GM19395 (cell line): ENCODE measurements around the gene GOLGB1.

Experiments used
- ATAC-seq: cut with Tn5 transposase; IDR thresholded peaks from one replicate; pipeline ENCODE4 v1.9.1; 2021; ENCODE audit warnings: mild to moderate bottlenecking, moderate library complexity; ENCODE audit not compliant: unreplicated experiment

The GOLGB1 gene

GRCh38 chr3:121645054-121645453, 104.5 kb downstream of the GOLGB1 start:
- no peak for ATAC-seq

- ATAC-seq = no peak
Measured at GRCh38 chr3:121642601-121643314, 106.8 kb downstream of the GOLGB1 start.

- ATAC-seq = no peak
Measured at GRCh38 chr3:121641127-121641526, 108.4 kb downstream of the GOLGB1 start.

- no peak for ATAC-seq
Measured at GRCh38 chr3:121637922-121638321, 111.6 kb downstream of the GOLGB1 start.

DNA sequence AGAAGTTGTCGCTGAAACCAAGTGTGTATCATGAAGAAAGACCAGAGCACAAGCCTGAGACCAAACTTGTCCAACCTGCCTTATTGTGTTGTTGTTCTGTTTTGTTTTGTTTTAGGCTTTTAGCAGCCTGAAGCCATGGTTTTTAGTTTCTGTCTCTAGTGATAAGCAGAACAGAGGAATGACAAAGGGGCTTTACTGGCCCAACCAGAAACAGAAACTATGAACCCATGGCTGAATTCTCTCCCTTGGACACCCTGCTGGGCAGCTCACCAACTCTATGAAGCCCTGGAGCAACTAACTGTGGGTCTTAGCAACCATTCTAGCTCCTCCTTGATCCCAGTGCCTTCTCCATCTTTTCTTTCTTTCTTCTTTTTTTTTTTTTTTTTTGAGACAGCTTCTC, 119.2 kb downstream of the GOLGB1 start:
- ATAC-seq = no peak

DNA sequence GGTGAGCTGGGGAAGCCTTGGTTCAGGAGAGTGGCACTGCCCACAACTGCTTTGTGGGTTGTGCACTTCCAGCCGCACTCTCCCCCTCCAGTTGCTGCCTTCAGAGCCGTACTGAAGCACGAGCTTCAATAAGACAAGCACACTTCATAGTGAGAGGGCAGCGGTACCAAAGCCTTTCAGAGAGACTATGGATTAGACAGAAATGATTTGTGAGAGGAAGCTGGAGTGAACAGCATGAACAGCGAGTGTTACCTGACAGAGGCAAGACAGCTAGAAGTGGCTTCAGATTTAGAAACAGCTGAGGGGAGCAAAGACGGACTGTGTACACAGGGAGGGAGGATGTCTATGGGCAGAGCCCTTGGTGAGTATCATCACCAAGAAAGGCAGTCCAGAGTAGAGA, 119.9 kb downstream of the GOLGB1 start:
- no peak for ATAC-seq

- ATAC-seq = no peak
Measured at GRCh38 chr3:121627622-121628021, 121.9 kb downstream of the GOLGB1 start.

DNA sequence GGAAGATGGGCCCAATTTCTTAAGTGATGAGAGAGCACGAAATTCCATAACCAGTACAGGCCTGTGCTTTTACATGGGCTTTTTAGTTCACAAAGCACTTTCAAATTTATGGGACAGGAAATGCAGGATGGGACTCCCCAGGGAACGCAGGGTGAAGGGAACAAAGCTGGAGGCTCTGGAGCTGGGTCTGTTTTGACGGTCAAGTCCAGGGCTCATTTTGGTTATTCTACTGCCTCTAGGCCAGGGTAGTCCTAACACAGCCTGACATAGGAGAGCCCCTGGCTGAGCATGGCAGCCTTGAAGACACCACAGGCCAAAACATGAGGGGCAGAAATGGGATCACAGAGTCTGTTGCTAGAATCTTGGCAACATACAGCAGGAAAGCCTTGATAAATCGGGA, 122.3 kb downstream of the GOLGB1 start:
- ATAC-seq = no peak

DNA sequence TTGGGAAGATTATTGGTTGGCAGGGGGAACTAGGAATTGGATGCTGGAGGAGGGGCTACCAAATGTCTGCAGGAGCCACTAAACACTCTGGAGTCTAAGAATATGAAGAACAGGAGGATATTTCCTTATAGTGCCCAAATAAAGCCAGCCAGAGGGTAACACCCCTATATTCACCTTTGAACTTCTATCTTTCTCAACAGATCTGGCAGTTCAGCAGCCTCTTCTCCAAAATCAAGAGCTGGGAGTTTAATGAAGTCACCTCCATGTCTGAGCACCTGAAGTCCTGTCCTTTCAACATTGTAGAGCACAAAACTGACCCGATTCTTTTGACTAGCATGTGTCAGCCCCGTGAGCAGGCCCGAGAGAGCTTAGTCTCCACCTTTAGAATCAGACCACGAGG, 123.0 kb downstream of the GOLGB1 start:
- no peak for ATAC-seq

DNA sequence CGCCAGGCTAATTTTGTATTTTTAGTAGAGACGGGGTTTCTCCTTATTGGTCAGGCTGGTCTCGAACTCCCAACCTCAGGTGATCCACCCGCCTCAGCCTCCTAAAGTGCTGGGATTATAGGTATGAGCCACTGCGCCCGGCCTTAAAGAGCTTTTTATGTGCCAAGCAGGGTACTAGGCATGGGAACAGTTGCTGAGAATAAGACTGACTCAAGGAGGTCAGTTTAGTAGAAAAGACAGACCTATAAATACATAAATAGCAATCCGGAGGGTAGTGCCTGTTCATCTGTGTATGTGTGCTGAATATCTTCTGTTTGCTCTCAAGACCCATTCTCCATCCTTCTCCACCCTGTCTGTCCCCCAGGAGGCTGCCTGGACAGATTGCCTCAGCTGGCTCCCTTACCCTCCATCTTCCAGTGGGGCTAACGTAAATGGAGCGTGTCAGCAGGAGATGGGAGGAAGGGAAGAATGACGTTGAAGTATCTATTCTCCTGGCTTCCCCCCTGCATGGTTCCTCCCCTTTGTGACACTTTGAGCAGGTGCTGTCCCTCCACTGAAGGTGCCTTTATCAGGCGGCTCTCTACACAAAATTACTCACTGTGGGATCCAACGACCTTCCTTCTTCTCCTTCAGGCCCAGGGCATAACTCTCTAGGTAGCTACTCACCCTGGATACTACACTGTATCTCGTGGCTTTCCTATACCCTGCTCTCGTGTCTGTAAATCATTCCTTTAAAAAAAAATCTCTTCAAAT, 125.2 kb downstream of the GOLGB1 start:
- ATAC-seq = no peak

- ATAC-seq = no peak
Measured at GRCh38 chr3:121621491-121621890, 128.1 kb downstream of the GOLGB1 start.

- ATAC-seq = no peak
Measured at GRCh38 chr3:121619691-121620090, 129.8 kb downstream of the GOLGB1 start.
